HepG2 (cell line): ENCODE results near the gene PLEKHA6. TPM values are rescaled to one million over a fixed set of nuclear protein-coding genes. Genes with fewer than 3 reads are reported as not detected.

Experiments
- ATAC-seq: fragments of 200-7000 bp; cut with Tn5 transposase; 3 replicates; pipeline ENCODE4 v1.9.1; 2020; ENCODE audit warnings: mild to moderate bottlenecking, moderate library complexity
- BruUV-seq: library from RNA; stranded (reverse); fragments of 400-500 nt; replicated peaks from 2 replicates; lab custom pipeline; 2021; lab: Mats Ljungman, UMichigan
- CTCF ChIA-PET: fragments of 300-600 bp; formaldehyde crosslinking; extraction: SDS; loops from one replicate; lab custom pipeline; 2021; ENCODE audit warnings: low total read pairs, inconsistent platforms, low intra/inter-chr PET ratio; lab: Yijun Ruan, JAX
- POLR2A ChIA-PET: fragments of 350-600 bp; sonication (Branson Sonifier 250); formaldehyde crosslinking; loops from one replicate; lab custom pipeline; 2020; ENCODE audit warnings: antibody characterized with exemption, inconsistent platforms; lab: Yijun Ruan, JAX
- DNase-seq: peaks from one replicate; pipeline ENCODE4 v3.0.0-alpha.2; 2015; ENCODE audit warnings: low spot score
- FAIRE-seq: peaks from 3 replicates; lab custom pipeline; 2011; peaks lifted over from hg19 to GRCh38; lab: Jason Lieb, UNC
- H2AFZ ChIP-seq: one replicate; pipeline ENCODE4 v1.6.1; 2011; ENCODE audit warnings: low read length, inconsistent platforms
- H3K27ac ChIP-seq: fragments of 300-600 bp; 3 replicates; pipeline ENCODE4 v1.8.0; 2011; ENCODE audit warnings: mixed run types, mild to moderate bottlenecking, mixed read lengths, low read length, inconsistent platforms; ENCODE audit not compliant: insufficient read depth; ENCODE audit errors: extremely low read length
- H3K27me3 ChIP-seq, 2 experiments: fragments of 200-600 bp in 1 of 2; 2 replicates in 1 of 2; 3 replicates in 1 of 2; pipeline versions ENCODE4 v1.6.0 to v1.8.0; 2011; ENCODE audit warnings: low read length in 2 of 2, mild to moderate bottlenecking in 2 of 2, moderate library complexity in 2 of 2, inconsistent platforms in 1 of 2; ENCODE audit not compliant: insufficient read depth in 2 of 2, control insufficient read depth in 1 of 2
- H3K36me3 ChIP-seq, 2 experiments: fragments of 200-600 bp in 1 of 2; replicated peaks in 1 of 2; 2 replicates in 1 of 2; 3 replicates in 1 of 2; pipeline versions ENCODE4 v1.5.1 to v1.8.0; 2011; ENCODE audit warnings: low read length in 2 of 2, inconsistent platforms in 1 of 2; ENCODE audit not compliant: insufficient read depth in 2 of 2, control insufficient read depth in 1 of 2
- H3K4me1 ChIP-seq: 2 replicates; pipeline ENCODE4 v1.5.1; 2012; ENCODE audit warnings: low read length, inconsistent platforms; ENCODE audit not compliant: insufficient read depth
- H3K4me2 ChIP-seq: 2 replicates; pipeline ENCODE4 v1.6.0; 2011; ENCODE audit warnings: low read depth, low read length, inconsistent platforms
- H3K4me3 ChIP-seq, 3 experiments: fragments of 200-600 bp in 1 of 3; sonication (generic), shearing (Covaris generic) in 1 of 3; replicated peaks in 1 of 3; 2 replicates each; pipeline ENCODE4 v1.5.1; 2011 to 2016; ENCODE audit warnings: low read length in 3 of 3, inconsistent platforms in 2 of 3, low read depth in 2 of 3, mild to moderate bottlenecking in 2 of 3, control low read depth in 1 of 3, mixed read lengths in 1 of 3; ENCODE audit not compliant: insufficient read depth in 1 of 3
- H3K79me2 ChIP-seq: one replicate; pipeline ENCODE4 v1.6.1; 2011; ENCODE audit warnings: low read length, inconsistent platforms; ENCODE audit not compliant: insufficient read depth
- H3K9ac ChIP-seq: 2 replicates; pipeline ENCODE4 v1.6.0; 2011; ENCODE audit warnings: mild to moderate bottlenecking, low read depth, low read length, inconsistent platforms; ENCODE audit not compliant: insufficient read depth
- H3K9me3 ChIP-seq: 2 replicates; pipeline ENCODE4 v1.5.1; 2012; ENCODE audit warnings: mild to moderate bottlenecking, low read length
- H4K20me1 ChIP-seq: 2 replicates; pipeline ENCODE4 v1.6.0; 2011; ENCODE audit warnings: inconsistent platforms, mild to moderate bottlenecking, low read length, moderate library complexity; ENCODE audit not compliant: insufficient read depth
- ATF1 ChIP-seq: IDR thresholded peaks from 2 replicates; pipeline ENCODE4 v1.6.1; 2016; ENCODE audit warnings: mild to moderate bottlenecking, control low read depth
- PAXIP1 ChIP-seq: sonication (generic); formaldehyde crosslinking; conservative IDR thresholded peaks from 2 replicates; pipeline ENCODE4 v1.4.0; 2020; ENCODE audit warnings: mild to moderate bottlenecking, missing genetic modification reagents, moderate library complexity
- TIGD3 ChIP-seq: sonication (generic); formaldehyde crosslinking; IDR thresholded peaks from 2 replicates; pipeline ENCODE4 v1.5.1; 2020; ENCODE audit warnings: mild to moderate bottlenecking, missing genetic modification reagents, borderline replicate concordance
- ZFP36 ChIP-seq: fragments of 150-350 bp; IDR thresholded peaks from 2 replicates; pipeline ENCODE4 v1.6.1; 2018; ENCODE audit warnings: borderline replicate concordance, low read length, low read depth; ENCODE audit not compliant: partially characterized antibody
- ZNF567 ChIP-seq: sonication (generic); formaldehyde crosslinking; IDR thresholded peaks from 2 replicates; pipeline ENCODE4 v1.8.1; 2023; ENCODE audit warnings: mild to moderate bottlenecking, missing genetic modification reagents, borderline replicate concordance
- ZNF720 ChIP-seq: sonication (generic); formaldehyde crosslinking; IDR thresholded peaks from 2 replicates; pipeline ENCODE4 v1.4.0; 2020; ENCODE audit warnings: missing genetic modification reagents
- ZNF737 ChIP-seq: sonication (generic); formaldehyde crosslinking; IDR thresholded peaks from 2 replicates; pipeline ENCODE4 v1.5.0; 2020; ENCODE audit warnings: missing genetic modification reagents, mild to moderate bottlenecking, borderline replicate concordance
- WGBS: methylation state at CpG from one replicate; pipeline ENCODE4 v1.1.6; 2017; ENCODE audit warnings: low lambda C conversion rate; 5-methylcytosine and 5-hydroxymethylcytosine counted together
- in situ Hi-C: cut with HindIII; loops from 2 replicates; pipeline ENCODE4 v1.10.0; 2017; ENCODE audit warnings: low pct_unique_long_range_greater_than_20kb; ENCODE audit not compliant: extremely low pct_ligation_motif_present
- intact Hi-C: fragments of 100-400 bp; cut with micrococcal nuclease; formaldehyde crosslinking; loops from one replicate; pipeline ENCODE4 v1.10.0; 2022; ENCODE audit not compliant: unreplicated experiment
- polyA plus RNA-seq, 8 experiments: library from polyadenylated mRNA; depleted of rRNA in 3 of 8; stranded (reverse) in 7 of 8; unstranded in 1 of 8; fragments of >200 nt; fragmentation: Illumina TruSeq in 4 of 8; extraction: Trizol in 4 of 8; gene quantifications; 2 replicates each; pipeline versions ENCODE4 v1.2.1 to v1.2.3, GENCODE V29; 2011 to 2016; ENCODE audit warnings: low read depth in 4 of 8, missing spikeins in 1 of 8, mixed read lengths in 1 of 8; ENCODE audit not compliant: insufficient read depth in 1 of 8
- total RNA-seq, 5 experiments: library from RNA; depleted of rRNA; stranded (reverse); fragments of >200 nt; fragmentation: Illumina TruSeq; extraction: Trizol; gene quantifications; 2 replicates each; pipeline ENCODE4 v1.2.3, GENCODE V29; 2016; ENCODE audit warnings: low read depth in 1 of 5
- TF ChIP-seq, protein P1 (sequence below): sonication (generic); formaldehyde crosslinking; IDR thresholded peaks from 2 replicates; pipeline ENCODE4 v1.4.0; 2020; ENCODE audit warnings: missing genetic modification reagents
- TF ChIP-seq, protein P2 (sequence below): sonication (generic); formaldehyde crosslinking; IDR thresholded peaks from 2 replicates; pipeline ENCODE4 v1.4.0; 2020; ENCODE audit warnings: missing genetic modification reagents

PLEKHA6 gene
- total and polyA plus RNA-seq, 2 of the 13 experiments (the other 11 are each of a cell fraction or from before 2014, with no cell fraction given), result 5.3 to 11.4 TPM

DNA sequence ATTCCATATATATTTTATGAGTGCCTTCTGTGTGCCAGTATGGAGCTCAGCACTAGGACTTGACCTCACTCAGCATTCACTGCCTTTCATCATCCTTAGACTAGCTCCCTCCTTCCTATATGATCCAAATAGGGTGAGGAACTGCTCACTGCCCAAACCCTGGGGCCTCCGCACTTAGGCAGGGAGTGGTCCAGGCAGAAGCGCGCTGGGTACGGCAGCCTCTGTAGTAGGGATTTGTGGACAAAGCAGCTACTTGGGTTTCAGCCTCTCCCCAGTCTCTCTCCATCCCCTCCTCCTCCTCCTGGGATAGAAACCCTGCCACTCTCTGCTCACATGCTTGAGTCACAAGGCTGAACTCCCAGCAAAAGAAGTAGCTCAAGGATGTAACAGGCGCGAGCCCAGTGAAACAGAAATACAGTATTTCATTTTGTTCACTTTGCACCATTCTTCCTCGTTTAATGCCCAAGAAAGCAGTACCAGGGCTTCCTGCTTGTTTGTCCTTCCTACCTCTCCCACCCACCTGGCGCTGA is 32.9 kb downstream of the PLEKHA6 start (continued):
- TF ChIP-seq, protein P1, sequence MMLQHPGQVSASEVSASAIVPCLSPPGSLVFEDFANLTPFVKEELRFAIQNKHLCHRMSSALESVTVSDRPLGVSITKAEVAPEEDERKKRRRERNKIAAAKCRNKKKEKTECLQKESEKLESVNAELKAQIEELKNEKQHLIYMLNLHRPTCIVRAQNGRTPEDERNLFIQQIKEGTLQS, result no peak
- no peak for TF ChIP-seq ATF1 (CRISPR knock-in tag)
- TF ChIP-seq ZNF737 (CRISPR knock-in tag), result no peak
- TF ChIP-seq, protein P2, sequence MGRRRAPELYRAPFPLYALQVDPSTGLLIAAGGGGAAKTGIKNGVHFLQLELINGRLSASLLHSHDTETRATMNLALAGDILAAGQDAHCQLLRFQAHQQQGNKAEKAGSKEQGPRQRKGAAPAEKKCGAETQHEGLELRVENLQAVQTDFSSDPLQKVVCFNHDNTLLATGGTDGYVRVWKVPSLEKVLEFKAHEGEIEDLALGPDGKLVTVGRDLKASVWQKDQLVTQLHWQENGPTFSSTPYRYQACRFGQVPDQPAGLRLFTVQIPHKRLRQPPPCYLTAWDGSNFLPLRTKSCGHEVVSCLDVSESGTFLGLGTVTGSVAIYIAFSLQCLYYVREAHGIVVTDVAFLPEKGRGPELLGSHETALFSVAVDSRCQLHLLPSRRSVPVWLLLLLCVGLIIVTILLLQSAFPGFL (CRISPR knock-in tag), result no peak
- no peak for TF ChIP-seq ZFP36
- no peak for TF ChIP-seq TIGD3

DNA sequence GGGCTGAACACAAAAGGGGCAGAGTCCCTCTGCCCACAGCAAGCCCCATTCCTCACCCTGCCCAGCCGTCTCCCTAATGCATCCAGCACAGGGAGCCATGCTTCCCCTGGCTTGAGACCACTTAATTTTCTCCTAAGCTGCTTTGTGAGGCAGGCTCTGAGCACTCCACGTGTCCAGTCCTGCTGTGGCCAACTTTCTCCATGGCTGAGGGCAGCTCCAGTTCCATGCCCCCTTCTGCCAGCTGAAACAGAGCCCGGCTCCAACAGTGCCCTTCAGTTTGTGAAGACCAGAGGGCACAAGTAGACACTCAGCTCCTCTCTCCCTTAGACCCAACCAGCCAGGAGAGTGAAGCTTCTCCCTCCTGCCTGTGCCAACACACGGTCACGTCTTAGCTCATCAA is 33.8 kb downstream of the PLEKHA6 start:
- DNase-seq (no peak), FAIRE-seq (no peak), ATAC-seq (no peak)
- H3K4me1 ChIP-seq, result no peaks in the 10 kb centered on the region
- no peak overlapping the region for H2AFZ ChIP-seq
- ChIA-PET POLR2A (interaction anchor here (0.6 kb wide), 1 partner anchor 196 kb away, joined by 3 read pairs; no protein-coding TSS in a partner anchor), CTCF (no interaction called here)
- BruUV-seq, result no TSS peak
- in situ Hi-C loops (no loop called here), intact Hi-C loops (no loop called here)
- no peak overlapping the region for H3K27ac ChIP-seq
- no peaks in the 10 kb centered on the region for H3K9me3 ChIP-seq
- no peaks in the 10 kb centered on the region for H3K27me3 ChIP-seq
- 100% methylated on average over 4 of the region's 5 CpGs for WGBS
- no peak overlapping the region for H3K9ac ChIP-seq
- no peak overlapping the region for H3K4me3 ChIP-seq
- H4K20me1 ChIP-seq, result no peaks in the 10 kb centered on the region
- peaks cover 2% of the 10 kb centered on the region for H3K79me2 ChIP-seq
- peaks cover 0 to 2% of the 10 kb centered on the region in 2 experiments; a peak in 1 of 5 replicates for H3K36me3 ChIP-seq
- TF ChIP-seq ZNF567 (CRISPR knock-in tag), result no peak
- no peak for TF ChIP-seq PAXIP1
- TF ChIP-seq ZNF720 (CRISPR knock-in tag), result no peak
- H3K4me2 ChIP-seq, result no peak overlapping the region
